ENCODE results near the gene CTSW. TPM values are rescaled to one million over a fixed set of nuclear protein-coding genes. Genes with fewer than 3 reads are reported as not detected.
A peak's percentile ranks its signal among the peaks of the same experiment; 100 is the strongest.

The CTSW gene
- total and polyA plus RNA-seq, 2 donors (not counting 1 experiment from before 2014, with no cell fraction given), result 0.84 to 4.6 TPM

- Histone ChIP-seq H3K36me3 (replicated peaks in 1 of 2; ENCODE audit: control extremely low read depth in 1 of 2, control insufficient read depth in 1 of 2, extremely low read depth in 1 of 2, insufficient read depth in 2 of 2, low read length in 1 of 2) (peaks cover 0 to 25% of the 10 kb centered on the region in 2 experiments), H3K4me3 (ENCODE audit: control extremely low read depth in 1 of 5, extremely low read depth in 1 of 5, insufficient read depth in 1 of 5, low read depth in 2 of 5, low read length in 4 of 5) (no peak overlapping the region), H3K4me2 (replicated peaks; ENCODE audit: low read depth, low read length, poor library complexity, severe bottlenecking) (no peak overlapping the region), H2AFZ (ENCODE audit: insufficient read depth, low read depth, low read length, poor library complexity, severe bottlenecking) (no peak overlapping the region), H4K20me1 (ENCODE audit: control insufficient read depth, insufficient read depth, low read length, poor library complexity, severe bottlenecking) (peaks cover 10% of the 10 kb centered on the region), H3K9me3 (ENCODE audit: control extremely low read depth in 1 of 3, control insufficient read depth in 2 of 3, insufficient read depth in 1 of 3, low read length in 2 of 3) (no peaks in the 10 kb centered on the region), H3K27ac (ENCODE audit: low read length in 2 of 2) (no peak overlapping the region), H3K79me2 (ENCODE audit: control insufficient read depth, insufficient read depth, low read length) (no peaks in the 10 kb centered on the region), H3K27me3 (replicated peaks in 1 of 4; ENCODE audit: control extremely low read depth in 1 of 4, control insufficient read depth in 3 of 4, insufficient read depth in 4 of 4, low read length in 3 of 4) (no peaks in the 10 kb centered on the region), H3K4me1 (ENCODE audit: control insufficient read depth in 2 of 2, insufficient read depth in 2 of 2, low read length in 2 of 2) (peaks cover 10 to 24% of the 10 kb centered on the region in 2 donors), H3K9ac (ENCODE audit: low read length) (no peak overlapping the region)
- 90% methylated on average over 2 of the region's 3 CpGs for WGBS (ENCODE audit: insufficient coverage)
- H3K27ac Mint-ChIP-seq, result no peak overlapping the region
- CTCF ChIA-PET, result interaction anchor here (1.3 to 7.0 kb wide), 3 partner anchors 9 to 19 kb away, joined by 6 to 71 read pairs (median 65); partner anchors contain the start of genes CCDC85B, CFL1, FIBP and MUS81
- peaks cover 5% of the 10 kb centered on the region for H3K27me3 Mint-ChIP-seq
- H3K4me1 Mint-ChIP-seq, result peaks cover 28% of the 10 kb centered on the region
- H3K4me3 Mint-ChIP-seq, result no peak overlapping the region
- POLR2A ChIA-PET, result interaction anchor here (1.2 to 3.6 kb wide), 2 partner anchors 8 to 10 kb away, joined by 4 to 20 read pairs; partner anchors contain the start of gene MUS81
- ATAC-seq (ENCODE audit: low read depth) (no peak), DNase-seq (no peak)
- H3K9me3 Mint-ChIP-seq (ENCODE audit: insufficient read depth), result no peaks in the 10 kb centered on the region
- TF ChIP-seq CTCF (IDR thresholded peaks at IDR 0.05) (no peak), EZH2 (IDR thresholded peaks at IDR 0.05; ENCODE audit: borderline replicate concordance, insufficient read depth, low read depth, low read length, poor library complexity, severe bottlenecking) (no peak)
- intact Hi-C loops (cut with micrococcal nuclease), result no loop called here
Observed at GRCh38 chr11:65868907-65869306, 10.7 kb upstream of the CTSW start.

GRCh38 chr11:65869643-65870306 is 9.9 kb upstream of the CTSW start:
- POLR2A ChIA-PET, result interaction anchor here (1.2 to 3.6 kb wide), 2 partner anchors 9 kb away, joined by 4 to 20 read pairs; partner anchors contain the start of gene MUS81
- H3K27ac Mint-ChIP-seq, result peak overlapping the region; percentile 41

More at GRCh38 chr11:65869643-65870306, 9.9 kb upstream of the CTSW start:
- Mint-ChIP-seq H3K27me3 (peaks cover 5% of the 10 kb centered on the region), H3K9me3 (ENCODE audit: insufficient read depth) (no peaks in the 10 kb centered on the region), H3K4me3 (no peak overlapping the region), H3K4me1 (peaks cover 29% of the 10 kb centered on the region)
- Histone ChIP-seq H3K4me1 (ENCODE audit: control insufficient read depth in 2 of 2, insufficient read depth in 2 of 2, low read length in 2 of 2) (peaks cover 10 to 29% of the 10 kb centered on the region in 2 donors), H3K4me3 (ENCODE audit: control extremely low read depth in 1 of 5, extremely low read depth in 1 of 5, insufficient read depth in 1 of 5, low read depth in 2 of 5, low read length in 4 of 5) (no peak overlapping the region), H4K20me1 (ENCODE audit: control insufficient read depth, insufficient read depth, low read length, poor library complexity, severe bottlenecking) (peaks cover 3% of the 10 kb centered on the region), H3K27ac (ENCODE audit: low read length in 2 of 2) (no peak overlapping the region), H3K9ac (ENCODE audit: low read length) (no peak overlapping the region), H3K36me3 (replicated peaks in 1 of 2; ENCODE audit: control extremely low read depth in 1 of 2, control insufficient read depth in 1 of 2, extremely low read depth in 1 of 2, insufficient read depth in 2 of 2, low read length in 1 of 2) (peaks cover 0 to 17% of the 10 kb centered on the region in 2 experiments), H3K79me2 (ENCODE audit: control insufficient read depth, insufficient read depth, low read length) (no peaks in the 10 kb centered on the region), H2AFZ (ENCODE audit: insufficient read depth, low read depth, low read length, poor library complexity, severe bottlenecking) (no peak overlapping the region), H3K4me2 (replicated peaks; ENCODE audit: low read depth, low read length, poor library complexity, severe bottlenecking) (no peak overlapping the region), H3K27me3 (replicated peaks in 1 of 4; ENCODE audit: control extremely low read depth in 1 of 4, control insufficient read depth in 3 of 4, insufficient read depth in 4 of 4, low read length in 3 of 4) (no peaks in the 10 kb centered on the region), H3K9me3 (ENCODE audit: control extremely low read depth in 1 of 3, control insufficient read depth in 2 of 3, insufficient read depth in 1 of 3, low read length in 2 of 3) (no peaks in the 10 kb centered on the region)
- CTCF ChIA-PET, result interaction anchor here (0.6 to 7.0 kb wide), 3 partner anchors 10 to 882 kb away, joined by 3 to 71 read pairs (median 65); partner anchors contain the start of genes CCDC85B, CFL1, FIBP and MUS81
- WGBS (ENCODE audit: insufficient coverage), result 77% methylated on average over 23 of the region's 24 CpGs
- DNase-seq (no peak), ATAC-seq (ENCODE audit: low read depth) (no peak)
- TF ChIP-seq CTCF (IDR thresholded peaks at IDR 0.05) (no peak), EZH2 (IDR thresholded peaks at IDR 0.05; ENCODE audit: borderline replicate concordance, insufficient read depth, low read depth, low read length, poor library complexity, severe bottlenecking) (no peak)
- intact Hi-C loops (cut with micrococcal nuclease), result loop anchor here (5.0 kb wide), 1 partner anchor 183 kb away; the partner anchor contains the start of gene SF3B2

Measured in B cell (primary cell).